NCI-H2107 treated with DMSO at 0.1 percent for 48 hours (cell line): ENCODE measurements around the gene PHACTR4.
A peak's percentile ranks its signal among the peaks of the same experiment; 100 is the strongest.
"Not testable (repeated sequence)": the region's sequence is repeated elsewhere in the genome, so short reads cannot be mapped to it uniquely, and the experiment has no call there.

Source experiments
- DNase-seq: peaks from one replicate; lab custom pipeline; 2025; ENCODE audit not compliant: unreplicated experiment; lab: John Stamatoyannopoulos, UW

PHACTR4 gene

DNA sequence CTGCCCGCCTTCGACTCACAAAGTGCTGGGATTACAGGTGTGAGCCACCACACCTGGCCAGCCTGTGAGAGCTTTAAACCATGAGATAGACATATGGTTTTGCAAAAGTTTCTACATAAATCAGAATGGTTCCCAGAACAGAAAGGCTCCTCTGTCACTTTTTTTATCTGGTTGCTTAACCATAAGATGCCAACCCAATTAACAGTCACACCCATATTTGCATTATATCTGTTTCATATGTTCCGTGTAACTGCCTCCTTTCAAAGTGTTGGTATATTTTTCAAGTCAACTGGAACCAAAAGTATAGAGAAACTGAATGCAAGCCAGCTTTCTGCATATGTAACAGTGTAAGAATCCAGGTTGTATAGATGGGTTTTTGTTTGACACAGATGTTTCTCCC, 112.6 kb downstream of the PHACTR4 start:
- no peak for DNase-seq

DNA sequence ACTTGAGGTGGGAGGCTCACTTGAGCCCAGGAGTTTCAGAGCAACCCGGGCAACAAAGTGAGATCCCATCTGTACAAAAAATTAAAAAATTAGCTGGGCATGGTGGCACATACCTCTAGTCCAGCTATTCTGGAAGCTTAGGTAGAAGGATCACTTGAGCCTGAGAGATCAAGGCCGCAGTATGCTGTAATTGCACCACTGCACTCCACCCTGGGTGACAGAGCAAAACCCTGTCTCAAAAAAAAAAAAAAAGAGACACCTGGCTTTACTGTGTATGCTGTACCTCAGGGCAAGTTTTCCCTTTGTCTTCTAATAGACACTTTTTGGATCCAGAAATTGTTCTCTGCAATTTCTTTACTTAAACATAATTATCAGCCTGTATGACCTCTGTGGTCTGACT, 113.2 kb downstream of the PHACTR4 start:
- DNase-seq = no peak

DNA sequence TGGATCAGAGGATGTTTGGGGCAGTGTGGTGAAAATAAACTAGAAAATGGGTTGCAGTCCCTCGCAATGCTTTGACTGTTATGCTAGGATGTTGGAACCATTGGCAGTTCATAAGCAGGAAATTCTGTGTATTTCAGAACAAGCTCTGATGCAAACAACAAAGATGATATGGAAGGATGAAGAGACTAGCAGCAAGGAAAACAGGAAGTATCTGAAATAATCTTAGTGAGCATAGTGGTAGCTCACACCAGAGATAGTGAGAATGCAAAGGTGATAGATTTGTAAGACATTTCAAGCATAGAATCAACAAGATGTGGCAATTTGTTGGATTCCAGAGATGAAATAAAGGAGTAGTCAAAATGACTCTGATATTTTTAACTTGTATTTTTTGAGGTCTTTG, 125.2 kb downstream of the PHACTR4 start:
- DNase-seq = no peak

DNA sequence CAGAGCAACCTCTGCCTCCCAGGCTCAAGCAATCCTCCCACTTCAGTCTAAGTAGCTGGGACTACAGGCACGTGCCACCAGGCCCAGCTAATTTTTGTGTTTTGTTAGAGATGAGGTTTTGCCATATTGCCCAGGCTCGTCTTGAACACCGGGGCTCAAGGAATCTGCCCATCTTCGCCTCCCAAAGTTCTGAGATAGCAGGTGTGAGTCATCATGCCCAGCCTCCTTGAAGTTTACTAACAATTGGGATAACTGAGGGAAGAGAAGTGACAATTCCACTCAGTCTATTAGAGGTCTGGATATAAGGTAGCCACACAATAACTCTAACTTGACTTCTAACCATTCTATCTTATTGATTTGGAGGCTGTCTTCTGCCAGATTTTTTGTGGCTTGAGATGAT, 130.0 kb downstream of the PHACTR4 start:
- DNase-seq = no peak

DNA sequence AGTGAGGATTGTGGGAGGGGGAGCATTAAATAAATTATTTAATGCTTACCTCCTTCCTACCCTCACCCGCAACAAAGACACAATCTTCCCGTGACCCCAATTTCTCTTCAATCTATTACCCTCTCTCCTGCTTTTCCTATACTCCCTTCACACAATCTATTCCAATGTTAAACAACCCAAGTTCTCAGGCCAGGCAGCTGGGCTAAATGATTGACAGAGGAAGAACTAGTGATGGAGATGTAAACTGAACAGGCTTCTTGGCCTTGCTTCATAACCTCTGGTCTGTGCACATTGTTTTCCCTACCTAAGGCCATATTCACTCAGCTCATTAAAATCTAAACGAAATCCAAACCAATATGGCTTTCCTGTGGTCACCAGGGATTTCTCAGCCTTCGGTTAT, 132.4 kb downstream of the PHACTR4 start:
- DNase-seq = no peak

DNA sequence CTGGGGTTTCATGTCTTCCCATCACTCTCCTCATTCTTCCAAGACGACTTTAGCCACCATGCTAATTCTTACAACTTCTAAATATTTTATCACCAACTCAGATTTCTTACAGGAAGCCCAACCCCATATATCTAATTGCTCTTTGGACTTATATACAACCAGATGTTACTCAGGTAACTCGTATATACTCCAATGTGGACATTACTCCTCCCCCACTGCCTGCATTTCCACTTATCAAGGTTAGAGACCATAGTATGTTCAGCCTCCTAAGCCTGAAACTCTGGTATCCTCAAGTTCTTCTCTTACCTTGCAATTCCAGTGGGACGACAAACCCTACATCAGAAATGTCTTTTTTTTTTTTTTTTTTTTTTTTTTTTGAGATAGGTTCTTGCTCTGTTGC, 133.6 kb downstream of the PHACTR4 start:
- DNase-seq = no peak

DNA sequence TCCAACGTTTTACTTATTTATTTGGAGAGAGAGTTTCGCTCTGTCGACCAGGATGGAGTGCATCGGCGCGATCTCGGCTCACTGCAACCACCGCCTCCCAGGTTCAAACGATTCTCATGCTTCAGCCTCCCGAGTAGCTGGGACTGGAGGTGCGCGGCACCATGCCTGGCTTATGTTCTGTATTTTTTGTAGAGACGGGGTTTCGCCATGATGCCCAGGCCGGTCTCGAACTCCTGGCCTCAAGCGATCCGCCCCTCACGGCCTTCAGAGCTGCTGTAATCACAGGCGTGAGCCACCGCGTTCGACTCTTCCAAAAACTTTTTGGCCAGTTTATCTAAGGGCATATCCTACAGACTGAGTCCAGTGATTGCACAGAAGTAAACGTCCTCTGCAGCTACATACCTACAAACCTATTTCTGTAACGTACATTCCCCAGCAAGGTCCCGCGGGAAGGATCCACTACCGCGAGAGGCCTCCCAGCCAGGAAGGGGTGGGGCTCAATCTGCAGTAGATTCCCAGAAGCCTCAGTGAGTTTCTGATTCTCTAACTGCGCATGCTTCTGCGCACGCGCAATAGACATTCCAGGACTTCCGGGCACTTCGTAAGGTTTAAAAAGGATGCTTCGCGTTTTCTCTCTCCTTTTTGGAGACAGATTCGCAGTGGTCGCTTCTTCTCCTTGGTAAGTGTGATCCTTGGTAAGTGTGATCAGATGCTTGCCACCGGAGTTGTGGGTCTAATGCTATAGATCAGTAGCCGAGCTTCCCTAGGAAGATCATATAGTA, 136.1 kb downstream of the PHACTR4 start, which contains the start of gene RCC1:
Gene RCC1 (plus strand): TSS at position 638 of the 782 bp plus-strand sequence. CDS start 23,824 bp downstream, outside the sequence.
- peak; percentile 99 for DNase-seq

DNA sequence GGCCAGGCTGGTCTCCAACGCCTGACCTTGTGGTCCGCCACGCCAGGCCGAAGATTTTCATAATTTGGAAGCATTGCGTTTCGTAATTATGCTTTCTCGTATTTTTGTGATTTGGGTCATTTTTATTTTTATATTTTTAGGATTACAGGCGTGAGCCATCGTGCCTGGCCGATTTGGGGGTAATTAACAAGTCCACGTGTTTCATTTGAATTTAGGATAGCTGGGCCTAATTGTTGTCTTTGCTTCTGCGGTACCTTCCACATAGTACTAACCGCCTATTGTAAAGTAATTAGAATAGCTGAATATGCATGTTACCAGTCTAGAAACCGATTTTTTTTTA, 137.3 kb downstream of the PHACTR4 start:
- DNase-seq = no peak

DNA sequence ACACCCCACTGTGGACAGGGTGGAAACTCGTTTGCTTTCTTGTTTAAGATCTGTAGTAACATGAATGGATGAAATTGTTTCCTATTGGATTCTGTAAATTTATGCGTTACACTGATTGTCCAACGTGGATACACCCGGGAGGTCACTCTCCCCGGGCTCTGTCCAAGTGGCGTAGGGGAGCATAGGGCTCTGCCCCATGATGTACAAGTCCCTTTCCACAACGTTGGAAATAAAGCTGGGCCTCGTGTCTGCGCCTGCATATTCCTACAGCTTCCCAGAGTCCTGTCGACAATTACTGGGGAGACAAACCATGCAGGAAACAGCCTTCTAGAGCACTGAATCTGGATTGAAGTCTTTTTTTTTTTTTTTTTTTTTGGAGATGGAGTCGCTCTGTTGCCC, 137.7 kb downstream of the PHACTR4 start:
- DNase-seq = no peak

DNA sequence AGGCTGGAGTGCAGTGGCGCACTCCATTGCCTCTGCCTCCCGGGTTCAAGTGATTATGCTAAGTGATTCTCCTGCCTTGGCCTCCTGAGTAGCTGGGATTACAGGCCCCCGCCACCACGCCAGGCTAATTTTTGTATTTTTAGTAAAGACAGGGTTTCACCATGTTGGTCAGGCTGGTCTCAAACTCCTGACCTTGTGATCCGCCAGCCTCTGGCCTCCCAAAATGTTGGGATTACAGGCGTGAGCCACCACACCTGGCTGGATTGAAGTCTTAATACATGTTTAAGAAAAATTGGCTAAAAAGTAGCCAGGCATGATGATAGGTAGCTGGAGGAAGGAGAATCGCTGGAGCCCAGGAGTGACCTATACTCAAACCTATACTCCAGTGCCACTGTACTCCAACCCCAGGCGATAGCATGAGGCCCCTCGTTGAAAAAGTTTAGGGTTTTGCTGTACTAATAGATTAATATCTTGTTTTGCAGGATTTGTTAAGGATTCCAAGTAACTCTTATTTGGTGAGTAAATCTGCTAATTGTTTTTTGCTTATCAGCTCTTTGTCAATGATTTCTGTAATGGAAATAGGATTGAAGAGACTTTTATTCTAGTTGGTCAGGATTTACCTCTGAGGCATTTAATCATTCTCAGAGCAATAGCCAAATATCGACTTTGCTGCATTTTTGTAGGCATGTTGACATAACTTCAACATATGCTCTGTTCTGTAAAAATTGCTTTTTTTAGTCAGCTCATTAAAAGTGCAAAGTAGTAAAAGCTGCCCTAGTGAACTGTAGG, 138.3 kb downstream of the PHACTR4 start:
- no peak for DNase-seq

DNA sequence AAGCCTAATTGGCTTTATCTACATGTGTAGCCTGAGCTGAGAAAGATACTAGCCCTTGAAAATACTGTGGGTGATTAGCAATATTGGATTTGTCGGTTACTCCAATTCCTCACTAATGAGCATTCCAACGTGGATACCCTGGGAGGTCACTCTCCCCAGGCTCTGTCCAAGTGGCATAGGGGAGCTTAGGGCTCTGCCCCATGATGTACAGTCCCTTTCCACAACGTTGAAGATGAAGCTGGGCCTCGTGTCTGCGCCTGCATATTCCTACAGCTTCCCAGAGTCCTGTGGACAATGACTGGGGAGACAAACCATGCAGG, 138.9 kb downstream of the PHACTR4 start:
- no peak for DNase-seq

DNA sequence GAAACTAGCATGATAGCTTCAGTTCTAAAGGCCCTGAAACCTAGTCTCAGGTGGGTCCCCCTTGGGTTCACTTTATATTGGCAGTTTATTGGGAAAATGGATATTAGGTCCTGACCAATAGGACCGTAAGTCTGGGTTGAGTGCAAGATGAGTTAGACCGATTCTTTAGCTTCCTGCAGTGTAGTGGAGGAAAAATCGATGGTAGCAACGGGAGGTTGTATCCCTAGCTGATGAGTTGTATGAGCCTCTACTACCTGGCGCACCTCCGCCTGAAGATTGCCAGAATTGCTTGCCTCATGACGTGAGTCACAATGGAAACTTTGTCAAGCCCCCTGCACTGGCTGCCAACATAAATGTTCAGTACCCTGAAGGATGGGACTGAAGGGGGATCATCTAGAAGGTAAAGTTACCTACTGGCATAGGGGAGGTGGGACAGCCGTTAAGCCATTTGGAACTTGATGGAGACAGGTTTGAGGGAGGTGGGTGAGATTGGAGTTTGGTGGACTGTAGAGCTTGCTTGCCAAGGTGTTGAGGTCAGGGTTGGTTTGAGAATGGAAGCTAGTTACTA, 140.2 kb downstream of the PHACTR4 start:
- no peak for DNase-seq

DNA sequence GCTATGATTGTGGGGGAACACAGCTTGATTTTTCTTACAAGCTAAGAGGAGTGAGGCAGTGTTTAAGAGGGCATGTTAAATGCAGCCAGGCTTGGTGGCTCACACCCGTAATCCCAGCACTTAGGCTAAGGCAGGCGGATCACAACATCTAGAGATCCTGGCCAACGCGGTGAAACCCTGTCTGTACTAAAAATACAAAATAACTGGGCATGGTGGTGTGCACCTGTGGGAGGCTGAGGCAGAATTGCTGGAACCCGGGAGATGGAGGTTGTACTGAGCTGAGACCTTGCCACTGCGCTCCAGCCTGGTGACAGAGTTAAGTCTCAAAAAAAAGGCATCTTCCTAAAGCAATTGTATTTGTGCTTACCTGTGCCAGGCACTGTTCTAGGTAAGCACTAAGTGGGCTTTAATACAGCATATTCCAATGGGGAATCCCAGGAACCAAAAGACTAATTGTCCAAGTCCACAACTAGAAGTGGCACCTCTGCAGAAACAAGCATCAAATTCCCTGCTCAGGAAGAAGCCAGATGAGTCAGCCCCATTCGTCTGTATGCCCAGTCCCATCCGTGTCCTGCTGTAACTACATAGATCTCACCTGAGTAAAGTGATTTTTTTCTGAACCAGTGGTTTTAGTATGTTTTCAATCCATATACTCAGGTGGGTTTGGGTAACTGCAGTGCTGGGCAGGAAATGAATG, 140.9 kb downstream of the PHACTR4 start:
- DNase-seq = no peak

DNA sequence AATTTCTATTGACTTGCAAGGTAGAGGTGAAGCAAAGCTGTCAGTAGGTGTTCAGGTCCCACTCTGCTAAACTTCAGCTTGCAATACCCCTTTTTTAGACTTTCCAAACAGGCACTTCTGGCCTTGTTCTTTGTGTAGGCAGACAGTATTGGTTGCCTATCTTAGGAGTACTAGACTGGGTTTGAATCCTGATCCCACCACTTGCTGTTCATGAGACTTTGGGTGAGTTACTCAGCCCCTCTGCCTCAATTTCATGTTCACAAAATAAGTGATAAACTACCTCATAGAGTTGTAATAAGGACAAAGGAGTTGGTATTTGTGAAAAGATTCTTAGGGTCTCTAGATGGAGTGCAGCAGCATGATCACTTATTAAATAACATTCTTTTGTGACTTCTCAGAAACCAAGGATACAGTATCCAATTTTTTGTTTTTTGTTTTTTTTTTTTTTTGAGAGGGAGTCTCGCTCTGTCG, 141.5 kb downstream of the PHACTR4 start:
- DNase-seq = no peak

DNA sequence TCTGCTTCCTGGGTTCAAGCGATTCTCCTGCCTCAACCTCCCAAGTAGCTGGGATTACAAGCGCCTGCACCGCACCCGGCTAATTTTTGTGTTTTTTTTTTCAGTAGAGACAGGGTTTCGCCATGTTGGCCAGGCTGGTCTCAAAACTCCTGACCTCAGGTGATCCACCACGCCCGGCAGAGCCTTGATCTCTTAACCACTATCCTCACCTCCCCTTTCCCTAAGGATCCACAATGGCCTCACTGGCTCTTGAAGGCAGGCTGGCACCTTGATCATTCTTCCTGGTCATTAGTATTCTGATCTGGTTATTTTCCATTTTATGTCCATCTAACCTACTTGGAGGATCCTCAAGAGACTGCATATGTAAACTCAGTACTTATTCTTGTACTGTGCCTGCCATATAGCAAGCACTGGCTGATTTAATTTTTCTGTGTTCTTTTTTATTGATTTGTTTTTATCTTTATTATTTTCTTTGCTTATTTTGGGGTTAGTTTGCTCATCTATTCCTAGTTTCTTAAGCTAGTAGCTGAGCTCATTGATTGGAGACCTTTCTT, 142.6 kb downstream of the PHACTR4 start:
- no peak for DNase-seq

DNA sequence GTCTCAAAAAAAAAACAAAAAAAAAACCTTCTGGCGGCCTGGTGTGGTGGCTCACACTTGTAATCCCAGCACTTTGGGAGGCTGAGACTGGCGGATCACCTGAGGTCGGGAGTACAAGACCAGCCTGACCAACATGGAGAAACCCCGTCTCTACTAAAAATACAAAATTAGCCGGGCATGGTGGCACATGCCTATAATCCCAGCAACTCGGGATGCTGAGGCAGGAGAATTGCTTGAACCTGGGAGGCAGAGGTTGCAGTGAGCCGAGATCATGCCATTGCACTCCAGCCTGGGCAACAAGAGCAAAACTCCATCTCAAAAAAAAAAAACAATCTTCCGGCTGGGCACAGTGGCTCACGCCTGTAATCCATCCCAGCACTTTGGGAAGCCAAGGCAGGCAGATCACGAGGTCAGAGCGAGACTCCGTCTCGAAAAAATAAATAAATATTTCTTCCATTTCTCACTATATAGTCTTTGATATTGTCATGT, 144.9 kb downstream of the PHACTR4 start:
- DNase-seq = not testable (repeated sequence)

DNA sequence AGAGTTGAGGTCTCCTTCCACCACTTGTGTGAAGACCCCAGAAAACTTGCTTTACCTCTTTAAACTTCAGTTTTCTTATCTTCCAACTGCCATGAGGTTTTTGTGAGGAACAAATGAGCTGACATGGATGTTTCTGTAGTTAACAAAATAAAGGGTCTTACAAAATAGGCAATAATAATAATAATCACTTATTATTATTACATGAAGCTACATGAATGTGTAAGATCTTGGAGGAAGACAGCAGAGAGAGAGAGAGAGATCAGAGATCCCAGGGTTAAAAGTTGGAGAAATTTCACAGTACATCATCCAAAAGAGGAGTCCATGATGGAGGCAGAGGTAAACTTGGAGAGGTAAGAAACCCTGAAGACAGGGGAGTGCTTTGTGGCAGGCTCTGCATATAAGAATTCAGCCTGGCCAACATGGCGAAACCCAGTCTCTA, 147.0 kb downstream of the PHACTR4 start:
- no peak for DNase-seq

DNA sequence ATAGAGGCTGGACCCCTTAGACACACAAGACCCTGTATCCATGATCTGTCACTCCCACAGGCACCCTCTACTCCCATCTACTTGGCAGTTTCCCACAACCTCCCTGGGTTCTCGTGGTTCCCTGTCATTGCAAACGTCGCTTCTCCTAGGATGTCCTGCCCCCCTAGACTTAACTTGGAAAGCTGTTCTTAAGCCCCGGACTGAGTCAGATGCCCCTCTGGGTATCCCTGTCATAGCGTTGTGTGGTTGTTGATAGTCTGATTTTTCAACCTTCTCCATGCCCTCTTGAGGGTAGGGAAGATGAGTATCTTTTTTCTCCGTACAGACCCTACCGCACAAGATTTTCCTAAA, 148.1 kb downstream of the PHACTR4 start:
- peak; percentile 45 for DNase-seq

DNA sequence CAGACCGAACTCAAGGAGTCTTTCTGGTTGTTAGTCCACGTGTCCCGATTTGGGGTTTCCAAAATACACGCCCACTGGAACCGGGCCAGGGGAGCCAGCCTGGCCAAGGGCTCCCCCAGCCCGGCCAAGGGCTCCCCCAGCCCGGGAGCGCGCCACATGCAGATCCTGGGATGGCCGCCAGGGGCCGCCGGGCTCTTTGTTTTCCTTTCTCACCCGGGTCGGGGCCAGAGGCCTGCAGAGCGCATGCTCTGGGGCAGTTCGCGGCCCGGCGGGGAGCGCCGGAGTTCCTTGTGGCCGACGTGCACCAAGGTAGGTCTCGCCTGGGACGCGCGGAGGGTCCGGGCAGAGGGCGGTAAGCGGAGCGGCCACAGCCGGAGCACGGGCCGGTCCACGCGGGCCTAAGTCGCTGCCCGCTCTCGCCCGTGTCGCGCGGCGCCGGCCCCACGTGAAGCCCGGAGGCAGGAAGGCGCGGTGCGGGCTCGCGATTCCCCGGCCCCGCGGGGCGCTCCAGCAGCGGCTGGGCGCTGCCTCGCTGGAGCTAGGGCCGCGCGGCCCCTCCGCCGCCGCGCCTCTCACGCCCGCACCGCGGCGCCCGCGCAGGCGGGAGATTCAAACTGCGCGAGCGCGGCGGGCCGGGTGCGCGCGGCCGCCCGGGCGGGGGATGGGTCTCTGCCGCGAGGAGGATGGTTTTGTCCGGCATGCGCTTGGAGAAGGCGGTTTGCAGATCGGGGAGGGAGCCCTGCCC, 148.6 kb downstream of the PHACTR4 start:
- DNase-seq = peak; percentile 78

DNA sequence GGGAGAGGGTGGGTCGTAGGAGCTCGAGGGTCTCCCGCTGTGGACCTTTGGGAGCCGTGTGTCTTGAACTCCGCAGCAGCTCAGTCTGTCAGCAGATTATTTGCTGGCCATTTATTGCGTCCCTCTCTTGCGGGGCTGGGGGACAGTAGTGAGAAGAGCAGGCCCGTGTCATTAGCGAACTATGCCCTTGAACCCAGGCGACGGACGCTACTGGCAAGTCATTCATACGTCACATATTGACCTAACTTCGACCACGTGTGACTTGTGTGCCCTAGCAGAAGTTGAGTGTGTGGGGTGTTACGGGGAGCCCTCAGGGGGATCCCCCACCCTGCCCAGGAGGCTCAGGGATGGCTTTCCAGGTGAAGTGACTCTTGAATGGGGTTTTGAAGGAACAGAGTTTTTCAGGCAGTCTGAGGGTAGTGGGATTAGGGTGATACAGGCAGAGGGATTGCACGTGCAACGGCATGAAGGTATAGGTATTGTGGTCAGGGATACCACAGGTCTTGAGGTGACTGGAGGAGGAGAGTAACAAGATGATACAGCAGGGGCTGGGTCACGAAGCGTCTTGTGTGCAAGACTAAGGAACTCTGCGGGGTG, 149.3 kb downstream of the PHACTR4 start:
- DNase-seq = no peak
